GM19043 (cell line): ENCODE data around the gene POU2AF1.

Experiments
- ATAC-seq: cut with Tn5 transposase; IDR thresholded peaks from one replicate; pipeline ENCODE4 v1.9.1; 2021; ENCODE audit warnings: low read depth; ENCODE audit not compliant: unreplicated experiment

The POU2AF1 gene

DNA sequence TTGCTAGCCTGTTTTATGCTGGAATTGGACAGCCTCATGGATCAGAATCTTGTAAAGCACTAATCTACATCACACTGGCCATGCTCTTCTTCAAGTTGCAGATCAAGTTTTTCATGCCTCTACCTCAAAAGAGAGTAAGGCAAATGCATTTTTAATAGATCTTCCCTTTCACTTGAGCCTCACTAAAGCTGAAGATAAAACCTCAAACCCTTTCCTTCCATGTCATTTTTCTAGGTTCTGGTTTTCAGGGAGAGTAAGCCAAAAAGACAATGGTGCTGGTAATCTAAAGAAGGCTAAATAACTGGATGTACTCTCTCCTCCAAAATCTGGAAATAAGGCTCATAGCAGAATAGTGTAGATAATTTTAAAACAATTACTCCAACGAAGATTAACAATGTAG, 28.3 kb downstream of the POU2AF1 start:
- no peak for ATAC-seq

GRCh38 chr11:111349191-111349695, 29.8 kb downstream of the POU2AF1 start:
- no peak for ATAC-seq

GRCh38 chr11:111348147-111348546, 30.9 kb downstream of the POU2AF1 start:
- no peak for ATAC-seq

- no peak for ATAC-seq
Measured at GRCh38 chr11:111347723-111348115, 31.4 kb downstream of the POU2AF1 start.

DNA sequence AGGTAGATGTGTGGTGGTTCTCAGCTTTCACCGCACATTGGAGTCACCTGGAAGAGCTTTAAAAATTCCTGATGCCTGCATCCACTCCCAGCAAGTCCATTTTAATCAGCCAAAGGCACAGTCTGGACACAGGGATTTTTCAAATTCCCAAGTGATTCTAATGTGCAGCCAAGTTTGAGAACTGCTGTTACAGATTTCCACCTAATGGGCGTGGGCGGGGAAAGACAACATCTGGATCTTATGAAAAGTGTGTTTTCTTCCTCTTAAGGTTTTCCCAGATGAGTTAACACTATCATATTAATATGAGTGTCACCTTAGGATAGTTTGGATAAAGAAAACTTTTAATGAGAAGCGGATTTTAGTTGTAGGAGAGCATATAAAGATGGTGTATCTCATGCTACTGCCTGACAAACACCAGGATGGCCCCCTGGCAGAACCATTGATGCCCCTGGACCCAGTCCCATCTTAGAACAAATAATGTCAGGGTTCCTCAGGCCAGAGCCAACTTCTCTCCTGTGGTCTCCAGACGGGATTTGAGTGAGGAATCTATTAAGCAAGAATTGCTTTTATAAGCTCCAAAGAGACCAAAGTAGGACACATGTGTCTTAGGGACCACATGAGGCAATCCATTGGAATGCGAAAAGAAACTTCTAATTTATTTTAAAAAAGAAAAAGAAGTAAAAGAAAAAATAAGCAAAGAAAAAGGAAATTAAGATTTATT, 31.9 kb downstream of the POU2AF1 start:
- no peak for ATAC-seq

GRCh38 chr11:111344032-111344431, 35.0 kb downstream of the POU2AF1 start:
- no peak for ATAC-seq

- ATAC-seq: no peak
Measured at GRCh38 chr11:111342329-111342728, 36.7 kb downstream of the POU2AF1 start.

- ATAC-seq: no peak
Measured at GRCh38 chr11:111339758-111340388, 39.2 kb downstream of the POU2AF1 start.

- no peak for ATAC-seq
Measured at GRCh38 chr11:111336582-111337256, 42.4 kb downstream of the POU2AF1 start.

DNA sequence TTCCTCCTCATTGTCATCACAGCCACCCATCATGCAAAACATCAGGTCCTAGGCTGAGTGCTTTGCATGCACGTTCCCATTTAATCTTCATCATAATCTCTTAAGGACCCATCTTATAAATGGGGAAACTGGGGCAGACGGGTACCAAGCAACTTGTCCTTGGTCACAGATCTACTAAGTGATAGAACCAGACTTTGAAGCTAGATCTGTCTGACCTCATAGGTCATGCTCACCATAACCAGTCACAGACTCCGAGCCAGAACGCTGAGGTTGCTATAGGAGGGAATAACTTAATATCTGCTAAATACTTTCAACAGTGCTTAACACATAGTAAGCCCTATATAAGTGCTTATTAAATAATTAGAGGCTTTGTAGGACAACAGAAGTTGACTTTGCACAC, 43.0 kb downstream of the POU2AF1 start:
- ATAC-seq: no peak

DNA sequence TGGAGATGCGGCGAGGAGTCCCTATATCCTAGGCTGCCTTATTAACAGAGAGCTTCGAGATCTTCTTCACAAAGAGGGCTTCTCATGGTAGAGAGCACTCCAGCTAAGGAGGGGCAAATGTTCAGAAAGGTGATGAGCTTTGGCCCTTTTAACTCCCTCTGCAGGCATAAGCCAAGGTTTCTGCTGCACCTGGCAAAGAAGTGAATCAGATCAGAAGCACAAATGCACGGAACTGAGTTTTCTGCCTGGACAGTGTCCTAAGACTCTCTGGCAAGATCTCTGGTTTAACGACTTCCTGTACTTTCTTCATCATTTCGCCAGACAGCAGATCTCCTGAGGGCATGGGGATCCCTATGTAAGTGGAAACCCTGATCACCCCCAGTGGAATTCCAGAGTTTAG, 43.5 kb downstream of the POU2AF1 start:
- no peak for ATAC-seq

DNA sequence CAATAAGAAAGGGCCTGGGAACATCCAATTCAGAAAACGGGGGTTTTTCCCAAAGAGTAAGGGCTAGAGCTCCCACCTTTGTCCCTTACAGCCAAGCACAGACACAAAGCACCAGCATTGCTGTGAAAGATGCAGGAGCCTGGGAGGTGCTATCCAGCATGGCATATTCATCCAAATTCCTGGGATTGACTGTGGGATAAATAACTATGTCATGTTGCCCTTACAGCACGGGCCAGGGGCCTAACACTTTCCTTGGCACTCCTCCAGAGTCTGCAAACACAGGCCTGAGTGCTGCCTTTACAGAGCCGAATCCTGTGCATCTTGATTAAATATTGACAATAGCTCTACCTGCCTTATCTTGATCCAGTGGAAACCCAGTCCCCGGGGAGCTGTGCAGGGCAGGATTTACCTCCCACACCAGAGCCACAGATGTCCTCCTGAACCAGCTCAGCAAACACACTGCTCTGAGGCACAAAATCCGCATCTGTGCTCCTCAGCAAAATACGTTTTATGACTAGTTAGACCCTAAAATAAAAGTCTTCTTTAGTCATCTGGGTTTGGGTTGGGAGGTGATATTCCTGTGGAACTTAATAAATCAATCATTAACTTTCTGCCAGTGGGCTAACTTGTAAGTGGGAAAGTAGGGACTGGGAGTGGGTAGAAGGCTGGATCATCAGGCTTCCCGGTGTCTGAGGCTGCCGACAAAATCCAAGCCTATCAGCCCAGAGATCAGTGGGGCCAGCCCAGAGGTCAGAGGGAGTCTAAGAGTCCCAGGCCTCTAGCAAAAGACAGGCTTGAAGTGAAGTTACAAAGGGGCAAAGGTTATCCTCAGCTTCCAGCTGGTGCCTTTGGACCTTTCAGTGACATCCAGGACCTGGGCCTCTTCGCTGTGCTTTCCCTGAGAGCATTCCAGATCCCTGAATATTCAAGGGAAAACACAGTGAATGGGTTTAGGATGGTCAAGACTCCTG, 44.3 kb downstream of the POU2AF1 start:
- ATAC-seq: no peak

DNA sequence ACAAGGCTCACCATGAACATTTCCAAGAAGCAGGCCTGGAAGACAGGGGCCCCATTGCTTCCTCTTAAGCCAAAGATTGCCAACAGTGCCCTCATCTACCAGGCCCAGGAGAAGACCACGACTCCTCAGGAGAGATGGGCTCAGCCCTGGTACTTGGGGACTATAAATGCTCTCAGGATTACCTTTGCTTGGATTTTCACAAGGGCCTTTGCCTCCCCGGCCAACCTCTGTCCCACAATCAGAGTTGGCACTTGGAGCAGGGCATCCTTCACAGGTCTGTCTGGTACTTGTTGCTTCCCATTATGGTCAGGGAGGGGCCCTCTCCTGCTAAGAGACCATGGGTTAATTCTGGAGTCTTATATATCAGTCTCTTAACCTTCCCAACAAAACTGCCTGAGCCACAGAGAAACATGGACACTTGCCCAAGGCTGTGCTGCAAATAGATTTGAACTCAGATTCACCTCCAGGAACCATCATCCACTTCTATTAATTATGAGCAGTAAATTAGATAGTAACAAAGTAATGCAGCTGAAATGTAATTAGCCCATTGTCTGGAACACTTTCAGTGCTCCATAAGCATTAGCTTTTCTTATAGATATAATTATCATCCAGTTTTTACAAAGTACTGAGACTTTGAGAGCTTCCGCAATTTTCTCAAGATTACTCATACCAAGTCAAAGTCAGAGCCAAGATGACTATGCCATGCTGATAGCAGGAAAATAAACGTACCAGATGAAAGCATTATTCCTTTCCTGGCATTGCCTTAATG, 47.2 kb downstream of the POU2AF1 start:
- ATAC-seq: no peak

GRCh38 chr11:111330234-111330893, 48.7 kb downstream of the POU2AF1 start:
- ATAC-seq: no peak

DNA sequence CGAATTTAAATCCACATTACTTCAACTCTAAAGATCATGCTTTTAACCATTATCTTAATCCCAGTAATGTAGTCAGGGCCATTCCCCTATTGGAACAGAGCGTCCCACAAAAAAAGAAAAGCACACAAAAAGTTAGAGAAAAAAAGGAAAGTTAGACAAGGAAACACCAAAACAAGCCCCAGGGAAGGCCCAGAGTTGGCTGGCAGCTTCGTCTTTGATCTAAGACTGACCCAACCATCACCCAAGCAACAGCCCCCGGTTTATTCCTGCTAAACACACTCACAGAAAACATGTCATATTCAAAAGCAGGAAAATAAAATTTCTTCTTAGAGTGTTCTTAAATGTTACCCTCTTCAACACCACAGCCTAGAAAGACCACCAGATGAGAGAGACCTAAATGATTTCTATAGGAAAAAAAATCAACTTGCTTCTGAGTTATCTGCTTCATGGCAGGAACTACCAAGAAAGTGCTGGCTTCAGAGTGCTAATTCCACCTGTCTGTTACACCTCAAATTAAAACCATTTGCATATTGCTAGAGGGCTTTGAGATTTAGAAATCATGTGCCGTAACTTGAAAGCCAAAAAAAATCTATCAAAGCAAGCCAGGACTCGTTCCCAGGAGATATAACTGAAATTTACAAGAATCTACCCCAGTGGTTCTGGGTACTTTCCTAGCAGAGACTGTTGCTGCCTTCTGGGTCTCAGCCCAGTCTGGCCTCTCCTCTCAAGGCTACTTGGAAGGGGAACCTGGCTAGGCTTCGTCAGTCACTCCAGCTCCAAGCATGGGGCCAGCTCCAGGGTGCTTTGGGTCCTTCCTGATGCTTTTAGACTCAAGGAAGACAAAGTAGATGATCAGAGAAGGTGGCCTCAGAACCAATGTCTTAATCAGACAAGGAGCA, 49.5 kb downstream of the POU2AF1 start:
- ATAC-seq: no peak

DNA sequence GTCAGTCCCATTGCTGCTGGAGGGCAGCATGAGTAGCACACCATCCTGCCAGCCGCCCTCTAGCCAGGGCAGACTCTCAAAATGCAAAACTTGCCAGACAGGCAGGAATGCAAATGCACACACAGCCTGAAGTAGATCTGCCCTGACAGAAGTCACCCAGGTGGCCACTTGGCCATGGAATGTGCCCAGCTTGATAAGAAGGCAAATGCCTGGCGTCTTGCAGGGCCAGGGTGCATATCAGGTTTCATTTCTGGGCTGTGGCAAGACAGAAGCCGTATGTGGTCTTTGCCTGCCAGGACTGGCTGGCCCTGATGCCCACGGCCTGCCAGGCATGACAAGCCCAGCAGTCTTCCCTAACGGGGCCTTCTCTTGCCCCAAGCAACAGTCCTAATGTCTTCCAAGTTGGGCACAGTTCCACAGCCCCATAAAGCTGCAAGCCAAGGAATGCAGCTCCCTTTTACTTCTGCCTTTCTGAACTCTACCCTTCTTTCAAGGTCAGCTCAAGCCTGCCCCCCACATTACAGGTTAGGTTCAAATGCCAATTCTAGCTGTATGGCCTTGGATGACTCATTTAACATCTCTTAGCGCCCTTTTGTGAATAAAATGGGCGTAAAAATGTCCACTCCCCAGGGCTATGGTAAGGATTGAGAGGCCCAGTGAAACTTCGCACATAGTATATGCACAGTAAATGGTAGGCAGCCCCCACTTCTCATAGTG, 51.0 kb downstream of the POU2AF1 start:
- no peak for ATAC-seq

DNA sequence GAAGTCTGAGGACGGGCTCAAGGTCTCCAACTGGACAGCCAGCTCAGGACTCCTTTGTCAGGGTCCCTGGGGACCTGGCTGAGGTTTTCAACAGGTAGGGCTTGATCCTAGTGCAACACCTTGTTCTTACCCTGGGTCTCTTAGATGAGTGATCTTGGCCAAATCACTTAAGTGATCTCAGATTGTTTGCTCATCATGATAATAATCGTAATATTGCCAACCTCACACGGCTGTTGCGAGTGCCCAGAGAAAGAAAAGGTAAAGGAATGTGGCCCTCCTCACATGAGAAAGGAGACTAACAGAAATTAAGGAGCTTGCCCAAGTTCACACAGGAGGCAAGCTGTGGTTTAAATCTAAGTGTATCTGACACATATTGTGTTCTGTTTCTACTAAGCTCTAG, 52.3 kb downstream of the POU2AF1 start:
- ATAC-seq: no peak

- no peak for ATAC-seq
Measured at GRCh38 chr11:111325259-111325658, 53.8 kb downstream of the POU2AF1 start.
